Keratinocyte (primary cell): Measurements from ENCODE around the gene DIAPH2. TPM values are rescaled to one million over a fixed set of nuclear protein-coding genes. Genes with fewer than 3 reads are reported as not detected.

ENCODE experiments used
- DNase-seq: peaks from one replicate; pipeline ENCODE4 v3.0.0-alpha.2; 2011; ENCODE audit warnings: low read depth, missing footprints, low spot score
- FAIRE-seq: peaks from 2 replicates; lab custom pipeline; 2011; peaks lifted over from hg19 to GRCh38; lab: Jason Lieb, UNC
- H2AFZ ChIP-seq: 2 replicates; pipeline ENCODE4 v1.6.0; 2012; ENCODE audit warnings: low read length, control low read depth, inconsistent platforms; ENCODE audit not compliant: control insufficient read depth
- H3K27ac ChIP-seq: 2 replicates; pipeline ENCODE4 v1.5.1; 2011; ENCODE audit warnings: low read length; ENCODE audit not compliant: control insufficient read depth, insufficient read depth
- H3K27me3 ChIP-seq: 3 replicates; pipeline ENCODE4 v1.6.0; 2011; ENCODE audit warnings: low read length; ENCODE audit not compliant: control insufficient read depth, insufficient read depth; ENCODE audit errors: extremely low read depth
- H3K36me3 ChIP-seq, 2 experiments: 2 replicates in 1 of 2; 3 replicates in 1 of 2; pipeline ENCODE4 v1.5.1; 2011; ENCODE audit warnings: low read length in 2 of 2, mild to moderate bottlenecking in 1 of 2; ENCODE audit not compliant: control insufficient read depth in 2 of 2, insufficient read depth in 2 of 2; ENCODE audit errors: extremely low read depth in 1 of 2
- H3K4me1 ChIP-seq: 3 replicates; pipeline ENCODE4 v1.5.1; 2011; ENCODE audit warnings: low read length; ENCODE audit not compliant: control insufficient read depth, insufficient read depth; ENCODE audit errors: extremely low read depth
- H3K4me2 ChIP-seq: 3 replicates; pipeline ENCODE4 v1.6.0; 2011; ENCODE audit warnings: low read depth, low read length; ENCODE audit not compliant: control insufficient read depth, insufficient read depth; ENCODE audit errors: extremely low read depth
- H3K4me3 ChIP-seq, 3 experiments: fragments of 200-600 bp in 1 of 3; sonication (generic) in 1 of 3; 2 replicates in 2 of 3; 3 replicates in 1 of 3; pipeline ENCODE4 v1.5.1; 2011 to 2016; ENCODE audit warnings: low read length in 3 of 3, mild to moderate bottlenecking in 3 of 3, control low read depth in 2 of 3, inconsistent platforms in 1 of 3, low read depth in 1 of 3, mixed read lengths in 1 of 3, mixed run types in 1 of 3, moderate library complexity in 1 of 3; ENCODE audit not compliant: control insufficient read depth in 2 of 3, insufficient read depth in 2 of 3; ENCODE audit errors: extremely low read depth in 1 of 3
- H3K79me2 ChIP-seq: 2 replicates; pipeline ENCODE4 v1.6.0; 2012; ENCODE audit warnings: low read length; ENCODE audit not compliant: control insufficient read depth, insufficient read depth
- H3K9ac ChIP-seq: 3 replicates; pipeline ENCODE4 v1.6.0; 2011; ENCODE audit warnings: low read length; ENCODE audit not compliant: control insufficient read depth, insufficient read depth; ENCODE audit errors: extremely low read depth
- H3K9me1 ChIP-seq: 3 replicates; pipeline ENCODE4 v1.6.0; 2011; ENCODE audit warnings: low read length; ENCODE audit not compliant: control insufficient read depth, insufficient read depth; ENCODE audit errors: extremely low read depth
- H3K9me3 ChIP-seq: 2 replicates; pipeline ENCODE4 v1.5.1; 2012; ENCODE audit warnings: low read depth, low read length; ENCODE audit not compliant: control insufficient read depth
- H4K20me1 ChIP-seq: 3 replicates; pipeline ENCODE4 v1.6.0; 2011; ENCODE audit warnings: low read length; ENCODE audit not compliant: control insufficient read depth, insufficient read depth; ENCODE audit errors: extremely low read depth
- EZH2 ChIP-seq: IDR thresholded peaks from one replicate; pipeline ENCODE4 v1.6.1; 2012; ENCODE audit warnings: inconsistent platforms, mild to moderate bottlenecking, low read length, moderate library complexity
- dilution Hi-C: fragments of 300-500 bp; cut with MboI; formaldehyde crosslinking; loops from one replicate; pipeline ENCODE4 v1.7.0; 2020; ENCODE audit warnings: low sequenced_read_pairs; ENCODE audit not compliant: extremely low pct_ligation_motif_present
- polyA plus RNA-seq, 5 experiments: library from polyadenylated mRNA; depleted of rRNA in 3 of 5; stranded (reverse) in 3 of 5; stranded (forward) in 1 of 5; unstranded in 1 of 5; fragments of >200 nt; gene quantifications; 1 replicate in 1 of 5; 2 replicates in 3 of 5; 3 replicates in 1 of 5; pipeline versions ENCODE4 v1.2.1 to v1.2.3, GENCODE V29; 2011 to 2012; ENCODE audit warnings: missing spikeins in 2 of 5, low read depth in 1 of 5, low replicate concordance in 1 of 5
- TF ChIP-seq, protein P1 (sequence below), 3 experiments: IDR thresholded peaks in 1 of 3; conservative IDR thresholded peaks in 1 of 3; optimal IDR thresholded peaks in 1 of 3; 2 replicates in 2 of 3; 3 replicates in 1 of 3; pipeline versions ENCODE3 to v1.5.1; 2011; ENCODE audit warnings: low read length in 3 of 3, mild to moderate bottlenecking in 3 of 3, moderate library complexity in 2 of 3, control low read depth in 1 of 3, inconsistent platforms in 1 of 3; ENCODE audit not compliant: insufficient read depth in 2 of 3; ENCODE audit errors: extremely low read depth in 1 of 3

The DIAPH2 gene
- polyA plus RNA-seq, 1 donor (not counting 4 experiments of a cell fraction or from before 2014, with no cell fraction given) = 7.4 TPM

DNA sequence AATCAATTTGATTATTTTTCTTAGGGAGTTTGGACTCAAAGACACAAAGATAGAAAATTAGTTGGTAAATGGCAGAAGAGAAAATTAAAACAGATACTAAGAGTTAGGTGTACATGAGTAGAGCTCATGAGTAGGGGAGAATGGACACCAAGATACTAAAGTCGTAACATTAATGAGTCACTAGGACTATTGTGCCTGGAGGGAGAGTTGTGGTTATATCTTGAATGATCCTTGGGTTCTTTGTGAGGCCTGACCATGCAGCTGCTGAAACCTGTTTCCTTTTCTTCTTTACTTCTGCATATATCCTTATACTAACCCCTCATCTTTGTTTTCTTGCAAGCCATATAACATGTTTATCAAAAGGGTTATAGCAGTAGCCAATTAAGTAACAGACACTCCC lies 731.8 kb downstream of the DIAPH2 start:
- Histone ChIP-seq H3K27me3 (no peaks in the 10 kb centered on the region), H3K4me3 (no peak overlapping the region), H3K4me1 (no peaks in the 10 kb centered on the region), H2AFZ (no peak overlapping the region), H4K20me1 (no peaks in the 10 kb centered on the region), H3K9ac (no peak overlapping the region), H3K9me3 (no peaks in the 10 kb centered on the region), H3K79me2 (no peaks in the 10 kb centered on the region), H3K4me2 (no peak overlapping the region), H3K27ac (no peak overlapping the region), H3K9me1 (no peaks in the 10 kb centered on the region), H3K36me3 (no peaks in the 10 kb centered on the region)
- dilution Hi-C loops = no loop called here
- no peak for TF ChIP-seq EZH2
- TF ChIP-seq, protein P1, sequence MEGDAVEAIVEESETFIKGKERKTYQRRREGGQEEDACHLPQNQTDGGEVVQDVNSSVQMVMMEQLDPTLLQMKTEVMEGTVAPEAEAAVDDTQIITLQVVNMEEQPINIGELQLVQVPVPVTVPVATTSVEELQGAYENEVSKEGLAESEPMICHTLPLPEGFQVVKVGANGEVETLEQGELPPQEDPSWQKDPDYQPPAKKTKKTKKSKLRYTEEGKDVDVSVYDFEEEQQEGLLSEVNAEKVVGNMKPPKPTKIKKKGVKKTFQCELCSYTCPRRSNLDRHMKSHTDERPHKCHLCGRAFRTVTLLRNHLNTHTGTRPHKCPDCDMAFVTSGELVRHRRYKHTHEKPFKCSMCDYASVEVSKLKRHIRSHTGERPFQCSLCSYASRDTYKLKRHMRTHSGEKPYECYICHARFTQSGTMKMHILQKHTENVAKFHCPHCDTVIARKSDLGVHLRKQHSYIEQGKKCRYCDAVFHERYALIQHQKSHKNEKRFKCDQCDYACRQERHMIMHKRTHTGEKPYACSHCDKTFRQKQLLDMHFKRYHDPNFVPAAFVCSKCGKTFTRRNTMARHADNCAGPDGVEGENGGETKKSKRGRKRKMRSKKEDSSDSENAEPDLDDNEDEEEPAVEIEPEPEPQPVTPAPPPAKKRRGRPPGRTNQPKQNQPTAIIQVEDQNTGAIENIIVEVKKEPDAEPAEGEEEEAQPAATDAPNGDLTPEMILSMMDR (optimal IDR thresholded peaks at IDR 0.05 in 1 of 3, IDR thresholded peaks at IDR 0.05 in 1 of 3, conservative IDR thresholded peaks at IDR 0.05 in 1 of 3; ENCODE audit: extremely low read depth in 1 of 3, insufficient read depth in 2 of 3, low read length in 3 of 3) = no peak
- DNase-seq (no peak), FAIRE-seq (no peak)

DNA sequence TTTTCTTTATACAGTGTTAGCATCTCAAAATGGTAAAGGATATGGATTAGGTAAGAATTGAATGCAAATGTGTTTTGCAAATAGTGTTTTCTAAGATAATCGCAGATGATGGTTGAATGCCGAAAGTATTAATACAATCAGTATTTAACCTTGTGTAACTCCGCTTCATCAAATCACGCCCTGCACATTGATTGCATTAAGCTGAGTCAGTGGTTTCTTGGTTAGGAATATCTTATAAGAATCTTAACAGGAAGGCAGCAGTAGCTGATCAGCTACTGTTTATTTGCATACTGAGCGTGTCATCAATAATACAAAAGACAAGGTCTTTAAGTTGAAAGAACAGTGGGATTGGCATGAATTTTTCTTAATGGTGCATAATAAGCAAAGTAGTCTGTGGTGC lies 744.5 kb downstream of the DIAPH2 start:
- Histone ChIP-seq H3K9me1 (no peaks in the 10 kb centered on the region), H4K20me1 (no peaks in the 10 kb centered on the region), H3K79me2 (no peaks in the 10 kb centered on the region), H3K4me2 (no peak overlapping the region), H3K27ac (no peak overlapping the region), H3K9me3 (no peaks in the 10 kb centered on the region), H2AFZ (no peak overlapping the region), H3K27me3 (no peaks in the 10 kb centered on the region), H3K36me3 (no peaks in the 10 kb centered on the region), H3K9ac (no peak overlapping the region), H3K4me3 (no peak overlapping the region), H3K4me1 (no peaks in the 10 kb centered on the region)
- no peak for TF ChIP-seq EZH2
- TF ChIP-seq, protein P1 (optimal IDR thresholded peaks at IDR 0.05 in 1 of 3, IDR thresholded peaks at IDR 0.05 in 1 of 3, conservative IDR thresholded peaks at IDR 0.05 in 1 of 3; ENCODE audit: extremely low read depth in 1 of 3, insufficient read depth in 2 of 3, low read length in 3 of 3) = no peak
- dilution Hi-C loops = no loop called here
- FAIRE-seq (no peak), DNase-seq (no peak)
